IMR-90 (cell line): Measurements from ENCODE around the gene PDCD1LG2. TPM values are rescaled to one million over a fixed set of nuclear protein-coding genes. Genes with fewer than 3 reads are reported as not detected.

Experiments used
- ATAC-seq: fragments of 200-7000 bp; cut with Tn5 transposase; 2 replicates; pipeline ENCODE4 v1.9.1; 2020; ENCODE audit warnings: low read depth, mild to moderate bottlenecking, moderate library complexity
- BruUV-seq: library from RNA; stranded (reverse); fragments of 400-500 nt; replicated peaks from 2 replicates; lab custom pipeline; 2021; lab: Mats Ljungman, UMichigan
- CTCF ChIA-PET: fragments of 300-600 bp; formaldehyde crosslinking; extraction: SDS; loops from one replicate; lab custom pipeline; 2021; ENCODE audit warnings: antibody characterized with exemption; lab: Yijun Ruan, JAX
- POLR2A ChIA-PET: fragments of 300-600 bp; sonication (Branson Sonifier 250); formaldehyde crosslinking; loops from one replicate; lab custom pipeline; 2022; ENCODE audit warnings: antibody characterized with exemption; ENCODE audit not compliant: unreplicated experiment; lab: Charles Lee
- DNase-seq: peaks from one replicate; pipeline ENCODE4 v3.0.0; 2013
- H2AFZ ChIP-seq: replicated peaks from 2 replicates; pipeline ENCODE3; 2013; ENCODE audit warnings: low read length, mild to moderate bottlenecking; ENCODE audit not compliant: poor library complexity
- H2AK5ac ChIP-seq: 2 replicates; pipeline ENCODE4 v1.6.1; 2013; ENCODE audit warnings: low read depth, low read length, inconsistent platforms
- H2AK9ac ChIP-seq: replicated peaks from 2 replicates; pipeline ENCODE3; 2013; ENCODE audit warnings: mild to moderate bottlenecking, low read depth, low read length, moderate library complexity; ENCODE audit not compliant: poor library complexity
- H2BK120ac ChIP-seq: 2 replicates; pipeline ENCODE4 v1.6.1; 2013; ENCODE audit warnings: low read depth, low read length, inconsistent platforms
- H2BK15ac ChIP-seq: 3 replicates; pipeline ENCODE4 v1.6.1; 2013; ENCODE audit warnings: low read depth, low read length, inconsistent platforms
- H2BK20ac ChIP-seq: 2 replicates; pipeline ENCODE4 v1.6.1; 2013; ENCODE audit warnings: low read depth, mild to moderate bottlenecking, inconsistent platforms, low read length, moderate library complexity
- H2BK5ac ChIP-seq: 2 replicates; pipeline ENCODE4 v1.6.1; 2013; ENCODE audit warnings: mild to moderate bottlenecking, low read depth, low read length, inconsistent platforms; ENCODE audit not compliant: poor library complexity, severe bottlenecking
- H3K14ac ChIP-seq: replicated peaks from 2 replicates; pipeline ENCODE4 v1.6.1; 2013; ENCODE audit warnings: low read depth, low read length, inconsistent platforms
- H3K18ac ChIP-seq: 2 replicates; pipeline ENCODE4 v1.6.1; 2013; ENCODE audit warnings: low read depth, low read length, control low read depth
- H3K23ac ChIP-seq: 2 replicates; pipeline ENCODE4 v1.6.1; 2013; ENCODE audit warnings: low read depth, low read length, inconsistent platforms
- H3K27ac ChIP-seq: 2 replicates; pipeline ENCODE4 v1.5.1; 2013; ENCODE audit warnings: mild to moderate bottlenecking, control low read depth, low read length; ENCODE audit not compliant: insufficient read depth
- H3K27me3 ChIP-seq: 2 replicates; pipeline ENCODE4 v1.6.1; 2013; ENCODE audit warnings: low read length; ENCODE audit not compliant: control insufficient read depth, insufficient read depth
- H3K36me3 ChIP-seq: 2 replicates; pipeline ENCODE4 v1.6.1; 2013; ENCODE audit warnings: low read length, mixed read lengths; ENCODE audit not compliant: control insufficient read depth, insufficient read depth
- H3K4ac ChIP-seq: 2 replicates; pipeline ENCODE4 v1.6.1; 2013; ENCODE audit warnings: low read depth, low read length, inconsistent platforms
- H3K4me1 ChIP-seq: 2 replicates; pipeline ENCODE4 v1.6.1; 2013; ENCODE audit warnings: low read length, mixed read lengths; ENCODE audit not compliant: control insufficient read depth, insufficient read depth
- H3K4me2 ChIP-seq: 2 replicates; pipeline ENCODE4 v1.6.1; 2013; ENCODE audit warnings: low read depth, mild to moderate bottlenecking, control low read depth, low read length, moderate library complexity
- H3K4me3 ChIP-seq: 2 replicates; pipeline ENCODE4 v1.5.1; 2013; ENCODE audit warnings: low read depth, mild to moderate bottlenecking, control low read depth, low read length, moderate library complexity; ENCODE audit not compliant: insufficient read depth
- H3K56ac ChIP-seq: 2 replicates; pipeline ENCODE4 v1.6.1; 2013; ENCODE audit warnings: low read length, inconsistent platforms; ENCODE audit not compliant: insufficient read depth; ENCODE audit errors: extremely low read depth
- H3K79me1 ChIP-seq, 2 experiments: 2 replicates each; pipeline ENCODE4 v1.6.1; 2013; ENCODE audit warnings: low read length in 2 of 2, inconsistent platforms in 1 of 2, low read depth in 1 of 2
- H3K9ac ChIP-seq: 2 replicates; pipeline ENCODE4 v1.6.1; 2013; ENCODE audit warnings: low read depth, low read length, control low read depth
- H3K9me1 ChIP-seq: 2 replicates; pipeline ENCODE4 v1.6.1; 2013; ENCODE audit warnings: low read length, inconsistent platforms; ENCODE audit not compliant: insufficient read depth
- H3K9me3 ChIP-seq: 2 replicates; pipeline ENCODE4 v1.6.1; 2013; ENCODE audit warnings: low read length; ENCODE audit not compliant: control insufficient read depth, insufficient read depth
- H4K20me1 ChIP-seq: 2 replicates; pipeline ENCODE4 v1.6.1; 2013; ENCODE audit warnings: low read length, inconsistent platforms; ENCODE audit not compliant: insufficient read depth
- H4K5ac ChIP-seq: 2 replicates; pipeline ENCODE4 v1.6.1; 2013; ENCODE audit warnings: mild to moderate bottlenecking, low read depth, low read length, control low read depth
- H4K8ac ChIP-seq, 2 experiments: 2 replicates each; pipeline ENCODE4 v1.6.1; 2013; ENCODE audit warnings: low read depth in 2 of 2, low read length in 2 of 2, control low read depth in 1 of 2, inconsistent platforms in 1 of 2
- H4K91ac ChIP-seq: 2 replicates; pipeline ENCODE4 v1.6.1; 2013; ENCODE audit warnings: low read depth, low read length, inconsistent platforms; ENCODE audit not compliant: insufficient read depth
- BHLHE40 ChIP-seq: fragments of 150-350 bp; IDR thresholded peaks from 2 replicates; pipeline ENCODE4 v1.6.1; 2016; ENCODE audit warnings: mild to moderate bottlenecking, low read depth, low read length
- CHD1 ChIP-seq: IDR thresholded peaks from 2 replicates; pipeline ENCODE4 v1.6.1; 2012; ENCODE audit warnings: low read depth, low read length, improper control_type of control experiment
- FOS ChIP-seq: fragments of 150-350 bp; IDR thresholded peaks from 2 replicates; pipeline ENCODE4 v1.6.1; 2016; ENCODE audit warnings: low read depth, low read length
- NFE2L2 ChIP-seq: fragments of 150-350 bp; IDR thresholded peaks from 2 replicates; pipeline ENCODE4 v1.6.1; 2016; ENCODE audit warnings: low read depth, mild to moderate bottlenecking, low read length
- RCOR1 ChIP-seq: IDR thresholded peaks from 2 replicates; pipeline ENCODE4 v1.6.1; 2012; ENCODE audit warnings: mild to moderate bottlenecking, low read length, improper control_type of control experiment; ENCODE audit not compliant: insufficient replicate concordance
- WGBS, 2 experiments: methylation state at CpG; one replicate each; pipeline versions ENCODE4 v1.1.5 to v1.1.7; 2013; ENCODE audit warnings: missing lambda C conversion rate in 2 of 2; ENCODE audit not compliant: insufficient read length in 1 of 2; ENCODE audit errors: extremely low coverage in 2 of 2; 5-methylcytosine and 5-hydroxymethylcytosine counted together
- dilution Hi-C: fragments of 300-500 bp; cut with HindIII; formaldehyde crosslinking; loops from one replicate; pipeline ENCODE4 v1.14.3; 2018; ENCODE audit warnings: low sequenced_read_pairs; ENCODE audit not compliant: unreplicated experiment
- in situ Hi-C: fragments of 300-500 bp; cut with MboI; formaldehyde crosslinking; loops from 3 replicates; pipeline ENCODE4 v1.14.3; 2019; ENCODE audit warnings: low sequenced_read_pairs, inconsistent platforms, mixed read lengths
- intact Hi-C: fragments of 100-400 bp; cut with micrococcal nuclease; formaldehyde crosslinking; loops from 2 replicates; pipeline ENCODE4 v1.10.0; 2022
- polyA plus RNA-seq, 3 experiments: library from polyadenylated mRNA; depleted of rRNA; stranded (reverse); fragments of >200 nt; gene quantifications; 2 replicates each; pipeline ENCODE4 v1.2.3, GENCODE V29; 2012; ENCODE audit warnings: low replicate concordance in 1 of 3
- total RNA-seq: library from RNA; depleted of rRNA; stranded (reverse); fragments of >200 nt; gene quantifications from 2 replicates; pipeline ENCODE4 v1.2.3, GENCODE V29; 2012
- TF ChIP-seq, protein P1 (sequence below): fragments of 150-350 bp; IDR thresholded peaks from 2 replicates; pipeline ENCODE4 v1.6.1; 2017; ENCODE audit warnings: mild to moderate bottlenecking, antibody characterized with exemption, low read length, low read depth
- TF ChIP-seq, protein P2 (sequence below): fragments of 150-350 bp; IDR thresholded peaks from 2 replicates; pipeline ENCODE4 v1.6.1; 2016; ENCODE audit warnings: low read depth, mild to moderate bottlenecking, low read length, moderate library complexity, borderline replicate concordance

PDCD1LG2 gene
- total and polyA plus RNA-seq, 2 of the 4 experiments (the other 2 are of a cell fraction) = 17.5 to 33.3 TPM

DNA sequence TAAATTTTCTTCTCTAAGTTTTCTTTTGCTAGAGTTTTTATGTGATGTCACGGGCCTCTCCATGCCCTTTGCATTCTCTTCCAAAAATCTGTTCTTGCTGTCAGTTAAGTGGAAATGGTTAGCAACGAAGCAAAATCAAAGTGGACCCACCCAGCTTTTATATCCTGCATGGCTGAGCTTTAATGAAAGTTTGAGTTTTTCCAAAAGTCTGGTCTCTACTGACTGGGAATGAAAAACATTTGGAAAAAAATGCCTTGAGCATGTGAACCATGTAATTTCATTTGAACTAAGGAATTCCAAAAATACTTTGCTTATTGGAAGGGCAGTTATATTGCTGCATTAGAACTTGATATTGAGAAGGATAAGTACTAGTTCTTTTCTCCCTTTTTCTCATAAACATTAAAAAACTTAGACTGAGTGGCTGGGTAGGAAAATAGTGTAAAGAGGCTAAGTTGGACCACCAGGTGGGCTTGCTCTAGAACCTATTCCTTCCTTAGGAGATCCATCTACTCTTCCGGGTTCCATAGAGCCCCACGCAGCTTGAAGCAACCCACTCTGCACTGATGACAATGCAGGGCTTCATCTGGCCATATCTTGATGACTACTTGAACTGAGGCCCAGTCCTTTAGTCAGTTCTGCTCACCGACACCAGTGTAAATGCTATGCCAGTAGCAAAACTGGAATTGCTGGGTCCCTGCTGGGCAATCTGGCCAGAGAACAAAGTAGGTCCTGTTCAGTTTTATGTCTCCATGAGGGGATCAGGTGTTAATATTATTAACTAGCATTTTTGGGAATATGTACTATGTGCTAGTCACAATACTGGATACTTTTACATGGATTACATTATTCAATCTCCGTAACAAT, 101.2 kb downstream of the PDCD1LG2 start:
- BruUV-seq = no TSS peak
- dilution Hi-C loops (no loop called here), intact Hi-C loops (no loop called here), in situ Hi-C loops (no loop called here)
- H2BK120ac ChIP-seq = no peak overlapping the region
- ChIA-PET CTCF (interaction anchor here (0.5 to 1.5 kb wide), 2 partner anchors 11 to 114 kb away, joined by 3 to 5 read pairs; no protein-coding TSS in a partner anchor), POLR2A (no interaction called here)
- ATAC-seq (peak; percentile 35), DNase-seq (no peak)
- no peak overlapping the region for H3K23ac ChIP-seq
- no peaks in the 10 kb centered on the region for H3K4me1 ChIP-seq
- H4K20me1 ChIP-seq = no peaks in the 10 kb centered on the region
- no peak overlapping the region for H3K9ac ChIP-seq
- no peak overlapping the region for H4K91ac ChIP-seq
- TF ChIP-seq RCOR1 (no peak), FOS (no peak), CHD1 (no peak), NFE2L2 (no peak), BHLHE40 (no peak)
- TF ChIP-seq, protein P1, sequence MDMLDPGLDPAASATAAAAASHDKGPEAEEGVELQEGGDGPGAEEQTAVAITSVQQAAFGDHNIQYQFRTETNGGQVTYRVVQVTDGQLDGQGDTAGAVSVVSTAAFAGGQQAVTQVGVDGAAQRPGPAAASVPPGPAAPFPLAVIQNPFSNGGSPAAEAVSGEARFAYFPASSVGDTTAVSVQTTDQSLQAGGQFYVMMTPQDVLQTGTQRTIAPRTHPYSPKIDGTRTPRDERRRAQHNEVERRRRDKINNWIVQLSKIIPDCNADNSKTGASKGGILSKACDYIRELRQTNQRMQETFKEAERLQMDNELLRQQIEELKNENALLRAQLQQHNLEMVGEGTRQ = no peak
- TF ChIP-seq, protein P2, sequence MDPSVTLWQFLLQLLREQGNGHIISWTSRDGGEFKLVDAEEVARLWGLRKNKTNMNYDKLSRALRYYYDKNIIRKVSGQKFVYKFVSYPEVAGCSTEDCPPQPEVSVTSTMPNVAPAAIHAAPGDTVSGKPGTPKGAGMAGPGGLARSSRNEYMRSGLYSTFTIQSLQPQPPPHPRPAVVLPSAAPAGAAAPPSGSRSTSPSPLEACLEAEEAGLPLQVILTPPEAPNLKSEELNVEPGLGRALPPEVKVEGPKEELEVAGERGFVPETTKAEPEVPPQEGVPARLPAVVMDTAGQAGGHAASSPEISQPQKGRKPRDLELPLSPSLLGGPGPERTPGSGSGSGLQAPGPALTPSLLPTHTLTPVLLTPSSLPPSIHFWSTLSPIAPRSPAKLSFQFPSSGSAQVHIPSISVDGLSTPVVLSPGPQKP = no peak
- peaks cover 0 to 9% of the 10 kb centered on the region in 2 experiments; a peak in 2 of 4 replicates for H3K79me1 ChIP-seq
- H2AK5ac ChIP-seq = no peak overlapping the region
- no peak overlapping the region for H2BK15ac ChIP-seq
- no peak overlapping the region for H3K18ac ChIP-seq
- H3K4ac ChIP-seq = no peak overlapping the region
- H3K14ac ChIP-seq = no peak overlapping the region
- no peak overlapping the region for H2BK20ac ChIP-seq
- H2BK5ac ChIP-seq = no peak overlapping the region
- H2AK9ac ChIP-seq = no peak overlapping the region
- H3K9me1 ChIP-seq = no peaks in the 10 kb centered on the region
- H3K36me3 ChIP-seq = 0 out of 2 replicates have a peak, but pooled peaks cover 1% of the 10 kb centered on the region
- WGBS, 2 experiments = 100% methylated on average over 3 of the region's 6 CpGs; no CpG with 5 or more reads in 1 of the 2 experiments
- no peak overlapping the region for H3K4me2 ChIP-seq
- H3K4me3 ChIP-seq = no peak overlapping the region
- no peak overlapping the region for H4K5ac ChIP-seq
- H3K9me3 ChIP-seq = no peaks in the 10 kb centered on the region
- no peak overlapping the region for H3K27ac ChIP-seq
- H2AFZ ChIP-seq = no peak overlapping the region
- no peak overlapping the region for H3K56ac ChIP-seq
- H4K8ac ChIP-seq = no peak overlapping the region
- H3K27me3 ChIP-seq = no peaks in the 10 kb centered on the region
